IPS DF 4.7 (cell line): ENCODE measurements around the gene MAP7D1.

Experiments used
- DNase-seq: peaks from one replicate; pipeline ENCODE4 v3.0.0-alpha.2; 2013; ENCODE audit warnings: low spot score; ENCODE audit errors: extremely low read depth

MAP7D1 gene

GRCh38 chr1:36155408-36156328, at the start of gene MAP7D1:
TSS of gene MAP7D1 (plus strand) at chr1:36156160. CDS start at chr1:36156418, 258 bp downstream.
- no peak for DNase-seq

DNA sequence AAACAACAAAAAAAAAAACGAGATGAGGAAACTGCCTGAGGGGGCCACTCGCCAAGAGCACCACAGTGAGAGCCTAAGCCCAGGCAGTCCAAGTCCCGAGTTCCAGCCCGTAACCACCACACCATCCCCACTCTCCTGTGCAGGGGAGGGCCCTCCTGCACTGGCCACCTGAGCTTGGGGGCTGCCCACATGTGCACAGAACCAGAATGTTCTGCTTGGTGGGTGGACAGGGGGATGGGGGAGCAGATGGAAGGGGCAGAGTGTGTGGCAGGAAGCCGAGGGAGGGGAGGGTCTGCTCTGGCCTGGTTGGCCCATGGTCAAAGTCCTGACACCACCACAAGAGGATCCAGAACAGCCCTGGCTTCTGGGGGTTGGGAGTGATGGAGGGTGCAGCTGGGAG, 49.7 kb upstream of the MAP7D1 start:
- DNase-seq = no peak

DNA sequence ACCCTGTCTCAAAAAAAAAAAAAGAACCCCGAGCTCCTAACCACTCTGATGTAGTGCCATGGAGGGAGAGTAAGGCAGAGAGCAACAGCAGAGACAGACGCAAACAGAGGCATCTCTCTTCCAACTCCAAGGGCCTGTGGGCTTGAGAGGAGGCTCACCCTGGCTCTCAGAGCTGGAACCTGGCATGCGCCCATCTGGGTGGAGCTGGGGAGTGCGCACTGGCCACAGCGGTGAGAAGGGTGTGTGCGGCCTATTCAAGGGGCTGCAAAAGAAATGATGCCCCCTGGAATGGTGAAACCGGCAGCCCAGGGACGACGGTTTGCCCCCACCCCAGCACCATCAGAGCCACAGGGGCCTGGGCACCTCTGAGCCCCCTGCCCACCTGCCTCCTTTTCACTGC, 48.6 kb upstream of the MAP7D1 start:
- DNase-seq = no peak

GRCh38 chr1:36108314-36108713, 47.6 kb upstream of the MAP7D1 start:
- DNase-seq = no peak

DNA sequence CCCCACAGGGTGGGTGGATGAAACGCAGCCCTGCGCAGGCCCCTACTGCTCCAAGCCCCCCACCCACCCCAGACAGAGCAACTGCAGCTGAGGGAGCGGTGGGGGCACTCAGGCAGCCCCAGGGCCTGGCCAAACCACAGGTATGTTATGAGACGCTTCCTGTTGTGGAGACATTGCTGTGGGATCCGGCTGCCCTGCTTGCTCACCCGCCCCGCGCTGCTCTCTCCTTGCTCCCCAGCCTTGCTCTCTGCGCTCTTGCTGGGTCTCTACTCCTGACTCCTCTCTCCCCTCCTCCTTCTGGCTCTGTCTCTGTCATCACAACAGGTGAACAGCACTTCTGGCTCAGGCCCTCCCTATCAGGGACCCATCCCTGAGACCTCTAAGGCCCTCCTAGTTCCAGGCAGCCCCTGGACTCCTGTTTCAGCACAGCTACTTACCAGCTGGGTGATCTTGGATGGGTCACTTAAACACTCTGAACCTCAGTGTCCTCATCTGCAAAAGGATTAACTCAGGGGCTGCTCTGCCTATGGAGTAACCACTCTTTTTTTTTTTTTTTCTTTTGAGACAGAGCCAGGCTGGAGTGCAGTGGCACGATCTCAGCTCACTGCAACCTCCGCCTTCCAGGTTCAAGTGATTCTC, 46.8 kb upstream of the MAP7D1 start:
- DNase-seq = no peak

DNA sequence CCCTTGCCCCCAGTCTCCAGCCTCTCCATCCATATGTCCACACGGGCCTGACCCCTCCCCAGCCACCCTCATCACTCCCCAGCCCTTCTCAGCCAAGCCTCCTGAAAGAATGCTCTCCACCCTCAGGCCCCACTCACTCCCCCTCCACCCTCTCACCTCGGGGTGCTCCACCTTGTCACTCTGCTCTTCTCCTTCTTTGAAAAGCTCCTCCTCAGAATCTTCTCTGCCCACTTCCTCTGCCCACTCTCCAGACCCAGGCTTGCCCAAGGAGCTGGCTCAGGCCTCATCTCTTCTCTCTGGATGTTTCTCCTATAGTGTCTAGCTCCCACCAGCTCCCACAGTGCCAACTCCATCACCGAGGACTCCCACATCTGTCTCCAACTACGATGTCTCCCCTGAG, 44.8 kb upstream of the MAP7D1 start:
- no peak for DNase-seq

GRCh38 chr1:36112823-36113222, 43.1 kb upstream of the MAP7D1 start:
- no peak for DNase-seq

- DNase-seq = no peak
Observed at GRCh38 chr1:36114371-36114770, 41.6 kb upstream of the MAP7D1 start.

GRCh38 chr1:36115200-36115669, 40.7 kb upstream of the MAP7D1 start:
- no peak for DNase-seq

DNA sequence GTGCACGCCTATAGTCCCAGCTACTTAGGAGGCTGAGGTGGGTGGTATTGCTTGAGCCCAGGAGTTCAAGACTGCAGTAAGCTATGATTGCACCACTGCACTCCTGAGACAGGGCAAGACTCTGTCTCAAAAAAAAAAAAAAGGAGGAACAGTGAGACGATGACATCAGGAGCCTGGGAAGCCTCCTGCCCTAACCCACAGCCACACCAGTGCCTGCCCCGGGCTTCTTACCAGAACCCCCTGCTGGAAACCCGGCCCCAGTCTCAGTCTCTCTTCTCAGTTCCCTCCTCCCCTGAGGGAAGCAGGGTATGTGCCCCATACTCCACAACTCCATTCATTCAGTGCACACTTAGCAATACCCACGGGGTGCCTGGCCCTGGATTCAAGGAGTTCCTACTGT, 40.0 kb upstream of the MAP7D1 start:
- DNase-seq = no peak

DNA sequence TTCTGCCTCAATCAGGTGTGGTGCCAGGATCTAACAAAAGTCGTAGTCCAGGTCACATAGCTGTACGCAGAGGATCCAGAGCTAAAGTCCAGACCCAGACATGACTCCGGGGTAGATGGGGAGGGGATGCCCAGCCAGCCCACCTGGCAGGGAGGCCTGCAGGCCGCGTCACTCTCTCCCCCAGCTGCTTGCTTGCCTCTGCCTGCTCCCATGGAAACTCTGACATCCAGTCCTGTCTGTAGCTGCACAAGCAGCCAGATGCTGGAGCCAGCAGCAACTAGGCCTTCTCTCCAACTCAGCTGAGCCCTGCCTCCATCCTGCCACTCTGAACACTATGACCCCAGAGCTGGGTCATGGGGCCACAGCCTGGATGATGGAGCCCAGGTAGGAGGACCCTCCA, 39.1 kb upstream of the MAP7D1 start:
- DNase-seq = no peak

DNA sequence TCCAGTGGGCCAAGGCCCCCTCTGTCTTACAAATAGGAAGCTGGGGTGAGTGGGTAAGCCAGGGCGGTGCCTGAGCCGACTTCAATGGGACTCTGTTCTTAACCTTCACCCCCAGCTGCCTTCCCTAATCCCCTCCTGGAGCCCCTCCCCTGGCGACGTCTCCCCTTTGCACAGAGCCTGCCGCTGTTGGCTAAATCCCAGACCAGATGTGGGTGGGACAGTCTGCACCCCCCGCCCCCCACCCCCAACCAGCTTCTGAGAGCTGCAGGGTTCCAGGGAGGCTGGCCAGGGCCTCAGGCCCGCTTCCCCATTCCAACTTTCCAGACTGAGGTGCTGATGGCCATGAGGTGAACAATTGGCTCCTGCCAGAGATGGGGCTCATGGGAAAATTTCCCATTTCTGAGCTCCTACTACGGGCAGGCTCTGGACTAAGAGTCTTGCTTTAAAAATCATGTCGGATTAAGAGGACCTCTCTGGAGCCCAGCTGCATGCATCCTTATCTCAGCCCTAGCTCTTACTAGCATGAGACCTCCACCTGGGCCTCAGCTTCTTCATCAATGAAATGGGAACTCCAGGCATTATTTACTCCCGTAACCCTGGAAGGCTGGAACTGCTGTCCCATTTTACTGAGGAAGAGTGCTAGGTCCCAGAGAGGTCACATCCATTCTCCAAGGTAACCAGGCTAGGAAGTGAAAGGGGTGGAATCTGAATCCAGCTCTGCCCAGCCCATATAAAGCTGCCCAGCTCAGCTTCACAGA, 37.3 kb upstream of the MAP7D1 start:
- DNase-seq = no peak

- no peak for DNase-seq
Observed at GRCh38 chr1:36119456-36119855, 36.5 kb upstream of the MAP7D1 start.

GRCh38 chr1:36122062-36123030, 33.6 kb upstream of the MAP7D1 start:
- no peak for DNase-seq

DNA sequence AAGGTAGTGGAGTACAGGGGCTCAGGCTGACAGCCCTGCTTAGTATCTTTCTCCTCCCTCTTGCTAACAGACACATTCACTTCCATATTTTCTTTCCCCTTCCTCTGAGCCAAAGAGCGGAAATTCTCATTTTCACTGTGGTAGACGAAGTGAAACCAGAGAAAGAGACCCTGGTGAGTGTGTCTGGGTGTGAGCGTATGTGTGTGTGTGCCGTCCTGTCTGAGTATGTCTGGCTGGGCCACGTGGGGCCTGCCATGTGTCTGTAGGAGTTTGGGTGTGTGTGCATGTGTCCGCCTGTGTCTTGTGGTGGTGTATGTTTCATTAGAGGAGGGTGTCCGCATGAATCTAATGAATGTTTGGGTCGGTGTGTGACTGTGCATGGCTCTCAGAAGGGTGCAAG, 32.6 kb upstream of the MAP7D1 start:
- no peak for DNase-seq

DNA sequence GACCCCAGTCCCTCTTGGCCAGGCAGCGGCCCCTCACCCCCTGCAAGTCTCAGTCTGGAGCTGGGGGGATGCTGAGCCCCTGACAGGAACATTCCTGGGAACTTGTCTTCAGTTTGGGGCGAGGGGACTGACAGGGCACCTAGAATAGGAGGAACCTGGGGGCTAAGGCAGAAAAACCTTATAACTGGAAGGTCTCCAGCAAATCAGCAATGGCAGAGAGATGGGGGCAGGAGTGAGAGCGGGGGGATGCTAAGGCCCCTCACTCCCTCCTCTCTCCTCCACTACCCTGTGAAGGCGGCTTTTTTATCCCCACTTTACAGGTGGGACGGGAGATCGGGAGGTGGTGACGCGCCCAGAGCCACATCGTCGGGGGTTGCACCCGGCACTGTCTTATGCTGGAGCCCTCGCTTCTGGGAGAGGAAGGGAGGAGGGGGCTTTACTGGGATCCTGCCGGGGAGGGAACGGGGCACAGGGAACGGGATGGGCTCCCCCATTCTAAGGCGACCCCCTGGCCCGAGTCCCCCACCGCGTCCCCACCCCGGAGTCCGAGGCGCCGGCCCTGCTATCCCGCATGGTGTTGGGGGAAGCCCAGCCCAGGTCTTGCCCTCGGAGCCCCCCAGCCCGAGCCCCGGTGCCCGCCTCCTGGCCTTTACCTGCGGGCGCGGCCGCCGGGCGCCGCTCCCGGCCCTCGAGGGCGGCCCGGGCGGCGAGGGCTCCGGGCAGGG, 31.4 kb upstream of the MAP7D1 start:
- no peak for DNase-seq

GRCh38 chr1:36125129-36125991, 30.6 kb upstream of the MAP7D1 start, which contains the start of gene COL8A2:
TSS of gene COL8A2 (minus strand) at chr1:36125222. CDS start at chr1:36100242, 24,980 bp downstream.
- DNase-seq = no peak

- no peak for DNase-seq
Observed at GRCh38 chr1:36126005-36126716, 29.8 kb upstream of the MAP7D1 start.
